AG09309 (cell line): ENCODE measurements around the gene ESR2.
"Not testable (repeated sequence)": the region's sequence is repeated elsewhere in the genome, so short reads cannot be mapped to it uniquely, and the experiment has no call there.

Experiments
- DNase-seq: peaks from one replicate; pipeline ENCODE4 v3.0.0-alpha.2; 2010; ENCODE audit warnings: low read depth
- H3K4me3 ChIP-seq: 2 replicates; pipeline ENCODE4 v1.5.1; 2011; ENCODE audit warnings: mild to moderate bottlenecking, low read depth, low read length, moderate library complexity; ENCODE audit not compliant: control insufficient read depth
- TF ChIP-seq, protein P1 (sequence below): IDR thresholded peaks from 2 replicates; pipeline ENCODE4 v1.5.1; 2011; ENCODE audit warnings: mild to moderate bottlenecking, low read depth, low read length, inconsistent platforms; ENCODE audit not compliant: insufficient read depth, control insufficient read depth; ENCODE audit errors: missing control alignments

Gene ESR2

DNA sequence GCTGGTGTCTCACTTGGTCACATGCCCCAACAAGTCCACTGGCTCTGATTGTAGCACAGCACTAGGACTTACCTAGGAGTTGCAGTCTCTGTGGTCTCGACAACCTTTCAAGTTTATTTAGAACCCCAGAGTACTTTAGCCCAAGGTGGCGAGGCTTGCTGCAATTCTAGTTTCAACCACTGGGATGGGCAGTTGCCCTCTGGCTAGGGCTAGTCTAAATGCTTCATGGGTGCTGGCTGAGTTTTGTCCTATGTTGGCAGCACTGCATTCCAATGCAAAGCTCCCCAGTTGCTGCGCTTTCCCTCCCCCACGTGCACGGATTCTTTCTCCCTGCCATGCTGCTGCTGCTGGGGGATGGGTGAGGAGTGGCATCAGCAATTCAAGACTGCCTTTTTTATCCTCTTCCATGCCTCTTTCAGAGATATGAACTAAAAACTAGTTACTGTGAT is 233.5 kb downstream of the ESR2 start:
- H3K4me3 ChIP-seq, result no peak overlapping the region
- DNase-seq, result no peak
- TF ChIP-seq, protein P1, sequence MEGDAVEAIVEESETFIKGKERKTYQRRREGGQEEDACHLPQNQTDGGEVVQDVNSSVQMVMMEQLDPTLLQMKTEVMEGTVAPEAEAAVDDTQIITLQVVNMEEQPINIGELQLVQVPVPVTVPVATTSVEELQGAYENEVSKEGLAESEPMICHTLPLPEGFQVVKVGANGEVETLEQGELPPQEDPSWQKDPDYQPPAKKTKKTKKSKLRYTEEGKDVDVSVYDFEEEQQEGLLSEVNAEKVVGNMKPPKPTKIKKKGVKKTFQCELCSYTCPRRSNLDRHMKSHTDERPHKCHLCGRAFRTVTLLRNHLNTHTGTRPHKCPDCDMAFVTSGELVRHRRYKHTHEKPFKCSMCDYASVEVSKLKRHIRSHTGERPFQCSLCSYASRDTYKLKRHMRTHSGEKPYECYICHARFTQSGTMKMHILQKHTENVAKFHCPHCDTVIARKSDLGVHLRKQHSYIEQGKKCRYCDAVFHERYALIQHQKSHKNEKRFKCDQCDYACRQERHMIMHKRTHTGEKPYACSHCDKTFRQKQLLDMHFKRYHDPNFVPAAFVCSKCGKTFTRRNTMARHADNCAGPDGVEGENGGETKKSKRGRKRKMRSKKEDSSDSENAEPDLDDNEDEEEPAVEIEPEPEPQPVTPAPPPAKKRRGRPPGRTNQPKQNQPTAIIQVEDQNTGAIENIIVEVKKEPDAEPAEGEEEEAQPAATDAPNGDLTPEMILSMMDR, result peak; percentile 51

DNA sequence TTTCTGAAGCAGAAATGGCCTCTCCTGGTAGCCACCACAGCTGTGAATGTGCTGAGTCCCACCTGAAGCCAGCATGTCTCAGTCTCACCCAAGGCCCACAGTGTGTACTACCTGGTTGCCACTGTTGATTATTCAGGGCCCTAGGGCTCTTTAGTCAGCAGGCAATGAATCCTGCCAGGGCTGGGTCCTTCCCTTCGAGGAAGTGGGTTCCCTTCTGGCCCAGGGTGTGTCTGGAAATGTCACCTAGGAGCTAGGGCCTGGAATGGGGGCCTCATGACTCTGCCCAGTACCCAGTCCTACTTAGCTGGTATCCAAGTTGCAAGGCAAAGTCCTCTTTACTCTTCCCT is 234.0 kb downstream of the ESR2 start:
- no peak overlapping the region for H3K4me3 ChIP-seq
- TF ChIP-seq, protein P1, result no peak
- no peak for DNase-seq

DNA sequence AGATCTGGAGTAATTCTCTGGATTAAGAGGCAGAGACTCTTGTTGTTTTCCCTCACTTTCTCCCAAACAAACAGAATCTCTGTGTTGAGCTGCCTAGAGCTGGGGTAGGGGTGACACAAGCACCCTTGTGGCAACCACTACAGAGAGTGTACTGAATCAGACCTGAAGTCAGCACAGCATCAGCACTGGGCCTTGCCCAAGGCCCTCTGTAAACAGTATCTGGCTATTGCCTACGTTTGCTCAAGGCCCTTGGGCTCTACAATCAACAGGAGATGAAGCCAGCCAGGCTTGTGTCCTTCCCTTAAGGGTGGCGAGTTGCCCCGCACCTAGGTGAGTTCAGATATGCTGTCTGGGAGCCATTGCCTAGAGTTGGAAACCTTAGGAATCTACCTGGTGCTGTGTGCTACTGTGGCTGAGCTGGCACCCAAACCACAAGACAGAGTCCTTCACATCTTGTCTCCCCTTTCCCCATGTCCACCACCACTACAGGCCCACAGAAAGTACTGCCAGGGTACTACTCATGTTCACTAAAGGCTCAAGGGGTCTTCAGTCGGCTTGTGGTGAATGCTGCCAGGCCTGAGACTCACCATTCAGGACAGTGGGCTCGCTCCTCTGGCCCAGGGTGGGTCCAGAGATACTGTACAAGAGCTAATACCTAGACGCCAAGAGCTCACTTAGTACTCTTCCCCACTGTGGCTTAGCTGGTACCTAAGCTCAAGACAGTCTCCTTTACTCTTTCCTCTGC is 234.5 kb downstream of the ESR2 start:
- TF ChIP-seq, protein P1, result no peak
- DNase-seq, result no peak
- H3K4me3 ChIP-seq, result no peak overlapping the region

DNA sequence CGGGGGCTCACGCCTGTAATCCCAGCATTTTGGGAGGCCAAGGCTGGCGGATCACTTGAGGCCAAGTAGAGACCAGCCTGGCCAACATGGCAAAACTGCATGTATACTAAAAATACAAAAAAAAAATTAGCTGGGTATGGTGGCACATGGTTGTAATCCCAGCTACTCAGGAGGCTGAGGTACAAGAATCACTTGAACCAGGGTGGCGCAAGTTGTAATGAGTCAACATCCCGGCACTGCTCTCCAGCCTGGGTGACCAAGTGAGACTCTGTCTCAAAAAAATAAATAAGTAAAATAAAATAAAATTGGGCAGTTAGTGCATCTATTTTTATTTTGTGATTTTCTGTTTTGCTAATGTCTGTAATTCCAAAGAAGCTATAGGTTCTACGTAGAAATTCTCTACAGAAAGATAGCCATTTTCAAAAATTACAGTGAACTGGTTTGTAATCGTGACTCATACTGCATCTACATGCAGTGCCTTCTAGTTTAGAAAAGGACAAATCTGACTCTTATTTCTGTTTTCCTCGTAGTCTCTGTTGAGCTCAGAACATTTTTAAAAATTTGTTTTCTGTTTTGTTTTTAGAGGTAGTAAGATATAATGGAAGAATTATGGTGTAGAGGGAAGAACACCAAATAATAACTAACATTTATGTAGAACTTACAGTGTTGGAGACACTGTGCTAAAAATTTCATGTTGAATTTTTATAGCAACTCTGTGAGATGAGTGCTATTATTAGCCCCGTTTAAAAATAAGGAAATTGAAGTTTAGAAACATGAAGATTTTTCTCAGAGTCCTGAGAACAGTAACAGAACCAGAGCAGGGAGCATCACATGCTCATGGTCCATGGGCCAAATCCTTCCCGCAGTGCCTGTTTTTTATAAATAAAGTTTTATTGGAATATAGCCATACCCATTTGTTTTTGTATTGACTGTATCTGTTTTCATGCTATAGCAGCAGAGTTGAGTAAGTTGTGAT is 240.2 kb downstream of the ESR2 start:
- TF ChIP-seq, protein P1, result no peak
- no peak overlapping the region for H3K4me3 ChIP-seq
- DNase-seq, result no peak

DNA sequence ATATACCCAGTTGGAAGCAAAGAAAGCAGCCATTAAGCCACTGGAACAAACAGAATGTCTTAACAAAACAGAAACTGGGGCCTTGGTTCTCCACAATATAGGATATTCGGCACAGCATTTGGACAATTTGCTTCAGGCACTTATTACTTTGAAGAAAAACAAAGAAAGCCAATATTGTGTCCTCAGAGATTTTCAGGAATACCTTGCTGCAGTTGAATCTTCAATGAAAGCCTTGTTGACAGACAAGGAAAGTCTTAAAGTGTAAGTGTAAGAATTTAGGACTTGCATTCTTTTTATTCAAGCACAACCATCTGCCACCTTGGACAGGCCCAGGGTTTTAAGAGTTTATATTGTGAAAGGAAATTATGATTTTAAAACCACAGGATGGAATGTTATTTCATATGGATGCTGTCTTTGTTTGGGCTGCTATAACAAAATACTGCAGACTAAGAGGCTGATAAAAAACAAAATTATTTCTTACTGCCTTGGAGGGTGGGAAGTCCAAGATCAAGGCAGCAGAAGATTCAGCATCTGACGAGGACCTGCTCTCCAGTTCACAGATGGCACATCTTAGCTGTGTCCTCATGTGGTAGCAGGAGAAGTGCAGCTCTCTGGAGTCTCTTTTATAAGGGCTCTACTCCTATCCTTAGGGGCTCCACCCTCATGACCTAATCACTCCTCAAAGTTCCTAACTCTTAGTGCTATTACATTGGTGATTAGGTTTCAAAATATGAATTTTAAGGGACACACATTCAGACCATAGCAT is 244.4 kb downstream of the ESR2 start:
- no peak for DNase-seq
- TF ChIP-seq, protein P1, result no peak

DNA sequence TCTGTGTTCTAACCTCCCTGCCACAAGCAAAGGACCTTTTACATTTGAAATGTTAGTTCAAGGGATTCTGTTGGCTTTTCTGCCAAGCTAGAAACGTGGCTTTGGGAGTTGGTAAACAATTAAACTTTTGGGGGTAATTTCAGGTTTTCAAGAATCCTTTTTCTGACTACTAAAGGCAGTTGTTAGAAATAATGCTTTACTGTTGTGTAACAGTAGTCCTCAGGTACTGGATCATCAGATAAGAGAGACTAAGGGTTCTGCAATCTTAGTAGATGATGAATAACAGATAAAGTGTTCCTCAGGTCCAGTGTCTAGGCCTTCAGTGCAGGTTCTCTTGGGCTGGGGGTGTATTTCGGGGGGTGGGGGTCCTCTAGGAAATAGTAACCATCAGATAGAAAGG is 249.1 kb downstream of the ESR2 start:
- H3K4me3 ChIP-seq, result no peak overlapping the region
- no peak for DNase-seq
- TF ChIP-seq, protein P1, result no peak

More for the DNA sequence above, 244.4 kb downstream of the ESR2 start:
- H3K4me3 ChIP-seq, result no peak overlapping the region

DNA sequence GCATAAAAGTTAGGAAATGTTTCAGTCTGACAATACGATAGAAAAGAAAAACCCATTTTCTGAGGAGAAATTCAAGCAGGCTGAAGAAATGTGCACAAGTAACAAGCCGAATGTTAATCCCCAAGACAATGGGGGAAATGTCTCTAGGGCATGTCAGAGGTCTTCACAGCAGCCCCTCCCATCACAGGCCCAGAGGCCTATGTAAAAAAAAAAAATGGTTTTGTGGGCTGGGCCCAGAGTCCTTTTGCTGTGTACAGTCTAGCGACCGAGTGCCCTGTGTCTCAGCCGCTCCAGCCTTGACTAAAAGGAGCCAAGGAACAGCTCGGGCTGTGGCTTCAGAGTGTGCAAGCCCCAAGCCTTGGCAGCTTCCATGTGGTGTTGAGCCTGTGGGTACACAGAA is 250.9 kb downstream of the ESR2 start:
- not testable (repeated sequence) for H3K4me3 ChIP-seq, DNase-seq
